WTC11 (cell line): ENCODE results near the gene OR6J1. TPM values are rescaled to one million over a fixed set of nuclear protein-coding genes. Genes with fewer than 3 reads are reported as not detected.

Source experiments
- ATAC-seq: fragments of 200-7000 bp; cut with Tn5 transposase; 2 replicates; pipeline ENCODE4 v1.10.0; 2021; ENCODE audit warnings: mild to moderate bottlenecking, moderate library complexity
- CTCF ChIA-PET: fragments of 300-600 bp; sonication (Branson Sonifier 250); formaldehyde crosslinking; loops from one replicate; lab custom pipeline; 2021; ENCODE audit warnings: antibody characterized with exemption; lab: Charles Lee
- POLR2A ChIA-PET: fragments of 350-600 bp; sonication (Branson Sonifier 250); formaldehyde crosslinking; loops from one replicate; lab custom pipeline; 2021; ENCODE audit warnings: antibody characterized with exemption; lab: Charles Lee
- DNase-seq: peaks from one replicate; pipeline ENCODE4 v3.0.0; 2021; ENCODE audit warnings: low spot score
- H3K27ac Mint-ChIP-seq: 2 replicates; pipeline ENCODE4 v1.8.0; 2021; ENCODE audit warnings: mixed read lengths
- H3K27me3 Mint-ChIP-seq: 2 replicates; pipeline ENCODE4 v1.8.0; 2021; ENCODE audit warnings: low read depth, mild to moderate bottlenecking, moderate library complexity, mixed read lengths
- H3K36me3 Mint-ChIP-seq: 2 replicates; pipeline ENCODE4 v1.8.0; 2021; ENCODE audit warnings: mixed read lengths
- H3K4me1 Mint-ChIP-seq: 2 replicates; pipeline ENCODE4 v1.8.0; 2022; ENCODE audit warnings: mixed read lengths
- H3K4me3 Mint-ChIP-seq: 2 replicates; pipeline ENCODE4 v1.8.0; 2021; ENCODE audit warnings: mild to moderate bottlenecking, moderate library complexity, mixed read lengths
- H3K9me3 Mint-ChIP-seq: 2 replicates; pipeline ENCODE4 v1.8.0; 2021; ENCODE audit warnings: mixed read lengths
- CREB1 ChIP-seq: sonication (generic); formaldehyde crosslinking; IDR thresholded peaks from 2 replicates; pipeline ENCODE4 v1.8.0; 2023; ENCODE audit warnings: mild to moderate bottlenecking, missing genetic modification reagents
- FOXK1 ChIP-seq: sonication (generic); formaldehyde crosslinking; IDR thresholded peaks from 2 replicates; pipeline ENCODE4 v1.8.0; 2022; ENCODE audit warnings: mild to moderate bottlenecking, moderate library complexity, missing genetic modification reagents
- FOXP1 ChIP-seq: sonication (generic); formaldehyde crosslinking; IDR thresholded peaks from 2 replicates; pipeline ENCODE4 v1.8.0; 2022; ENCODE audit warnings: missing genetic modification reagents, mild to moderate bottlenecking, moderate library complexity, borderline replicate concordance
- KAT7 ChIP-seq: sonication (generic); formaldehyde crosslinking; IDR thresholded peaks from 2 replicates; pipeline ENCODE4 v1.8.1; 2023; ENCODE audit warnings: missing genetic modification reagents, mild to moderate bottlenecking, borderline replicate concordance
- NR3C1 ChIP-seq: sonication (generic); formaldehyde crosslinking; conservative IDR thresholded peaks from 2 replicates; pipeline ENCODE4 v1.8.1; 2023; ENCODE audit warnings: low read depth, mild to moderate bottlenecking, missing genetic modification reagents
- SP1 ChIP-seq: sonication (generic); formaldehyde crosslinking; conservative IDR thresholded peaks from 2 replicates; pipeline ENCODE4 v1.8.1; 2022; ENCODE audit warnings: missing genetic modification reagents
- ZNF138 ChIP-seq: sonication (generic); formaldehyde crosslinking; conservative IDR thresholded peaks from 2 replicates; pipeline ENCODE4 v1.8.1; 2022; ENCODE audit warnings: mild to moderate bottlenecking, moderate library complexity, missing genetic modification reagents
- total RNA-seq: library from RNA; stranded (reverse); gene quantifications from 3 replicates; pipeline ENCODE4 v1.2.3, GENCODE V29; 2021
- TF ChIP-seq, protein P1 (sequence below): sonication (generic); formaldehyde crosslinking; IDR thresholded peaks from 2 replicates; pipeline ENCODE4 v1.8.1; 2022; ENCODE audit warnings: mild to moderate bottlenecking, missing genetic modification reagents, moderate library complexity, borderline replicate concordance
- TF ChIP-seq, protein P2 (sequence below): sonication (generic); formaldehyde crosslinking; IDR thresholded peaks from 2 replicates; pipeline ENCODE4 v1.8.0; 2022; ENCODE audit warnings: mild to moderate bottlenecking, missing genetic modification reagents
- TF ChIP-seq, protein P3 (sequence below): sonication (generic); formaldehyde crosslinking; IDR thresholded peaks from 2 replicates; pipeline ENCODE4 v1.8.1; 2023; ENCODE audit warnings: mild to moderate bottlenecking, missing genetic modification reagents, moderate library complexity
- TF ChIP-seq, protein P4 (sequence below): sonication (generic); formaldehyde crosslinking; IDR thresholded peaks from 2 replicates; pipeline ENCODE4 v1.8.1; 2023; ENCODE audit warnings: mild to moderate bottlenecking, missing genetic modification reagents
- TF ChIP-seq, protein P5 (sequence below): sonication (generic); formaldehyde crosslinking; conservative IDR thresholded peaks from 2 replicates; pipeline ENCODE4 v1.8.1; 2023; ENCODE audit warnings: mild to moderate bottlenecking, low read depth, missing genetic modification reagents, moderate library complexity
- TF ChIP-seq, protein P6 (sequence below): sonication (generic); formaldehyde crosslinking; IDR thresholded peaks from 2 replicates; pipeline ENCODE4 v1.8.1; 2023; ENCODE audit warnings: mild to moderate bottlenecking, moderate library complexity, missing genetic modification reagents
- TF ChIP-seq, protein P7 (sequence below): fragments of 250-450 bp; sonication (Bioruptor Pico); IDR thresholded peaks from 2 replicates; pipeline ENCODE4 v1.9.0; 2021; ENCODE audit warnings: mild to moderate bottlenecking

Gene OR6J1
- total RNA-seq, 1 experiment from 2014 or later = not detected

DNA sequence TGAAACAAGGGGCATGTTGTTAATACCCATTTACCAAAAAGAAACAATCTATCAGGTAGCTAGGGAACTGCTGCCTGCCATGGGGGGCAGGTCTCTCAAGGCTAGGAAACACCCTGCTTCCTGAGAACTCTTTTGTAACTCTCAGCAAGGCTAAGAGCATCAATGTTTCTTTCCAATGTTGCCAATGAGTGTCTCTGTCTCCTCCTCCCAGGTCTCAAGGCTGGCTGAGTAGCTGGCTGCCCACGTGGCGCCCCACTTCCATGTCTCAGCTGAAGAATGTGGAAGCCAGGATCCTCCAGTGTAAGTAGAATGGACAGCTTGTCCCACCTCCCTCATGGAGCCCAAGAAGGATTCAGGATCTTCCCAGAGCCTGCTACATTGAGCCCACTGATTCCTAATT is 42.7 kb downstream of the OR6J1 start:
- CTCF ChIA-PET = interaction anchor here (5.7 to 10.2 kb wide), 2 partner anchors 12 to 31 kb away, joined by 44 to 117 read pairs; partner anchors contain the start of gene DAD1
- H3K27ac Mint-ChIP-seq = no peak overlapping the region
- ATAC-seq (no peak), DNase-seq (no peak)
- peaks cover 24% of the 10 kb centered on the region for H3K4me1 Mint-ChIP-seq
- no peak for TF ChIP-seq NR3C1 (CRISPR knock-in tag)
- TF ChIP-seq, protein P1, sequence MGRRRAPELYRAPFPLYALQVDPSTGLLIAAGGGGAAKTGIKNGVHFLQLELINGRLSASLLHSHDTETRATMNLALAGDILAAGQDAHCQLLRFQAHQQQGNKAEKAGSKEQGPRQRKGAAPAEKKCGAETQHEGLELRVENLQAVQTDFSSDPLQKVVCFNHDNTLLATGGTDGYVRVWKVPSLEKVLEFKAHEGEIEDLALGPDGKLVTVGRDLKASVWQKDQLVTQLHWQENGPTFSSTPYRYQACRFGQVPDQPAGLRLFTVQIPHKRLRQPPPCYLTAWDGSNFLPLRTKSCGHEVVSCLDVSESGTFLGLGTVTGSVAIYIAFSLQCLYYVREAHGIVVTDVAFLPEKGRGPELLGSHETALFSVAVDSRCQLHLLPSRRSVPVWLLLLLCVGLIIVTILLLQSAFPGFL (CRISPR knock-in tag) = no peak
- TF ChIP-seq, protein P2, sequence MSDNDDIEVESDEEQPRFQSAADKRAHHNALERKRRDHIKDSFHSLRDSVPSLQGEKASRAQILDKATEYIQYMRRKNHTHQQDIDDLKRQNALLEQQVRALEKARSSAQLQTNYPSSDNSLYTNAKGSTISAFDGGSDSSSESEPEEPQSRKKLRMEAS (CRISPR knock-in tag) = no peak
- TF ChIP-seq, protein P3, sequence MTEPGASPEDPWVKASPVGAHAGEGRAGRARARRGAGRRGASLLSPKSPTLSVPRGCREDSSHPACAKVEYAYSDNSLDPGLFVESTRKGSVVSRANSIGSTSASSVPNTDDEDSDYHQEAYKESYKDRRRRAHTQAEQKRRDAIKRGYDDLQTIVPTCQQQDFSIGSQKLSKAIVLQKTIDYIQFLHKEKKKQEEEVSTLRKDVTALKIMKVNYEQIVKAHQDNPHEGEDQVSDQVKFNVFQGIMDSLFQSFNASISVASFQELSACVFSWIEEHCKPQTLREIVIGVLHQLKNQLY (CRISPR knock-in tag) = no peak
- TF ChIP-seq, protein P4, sequence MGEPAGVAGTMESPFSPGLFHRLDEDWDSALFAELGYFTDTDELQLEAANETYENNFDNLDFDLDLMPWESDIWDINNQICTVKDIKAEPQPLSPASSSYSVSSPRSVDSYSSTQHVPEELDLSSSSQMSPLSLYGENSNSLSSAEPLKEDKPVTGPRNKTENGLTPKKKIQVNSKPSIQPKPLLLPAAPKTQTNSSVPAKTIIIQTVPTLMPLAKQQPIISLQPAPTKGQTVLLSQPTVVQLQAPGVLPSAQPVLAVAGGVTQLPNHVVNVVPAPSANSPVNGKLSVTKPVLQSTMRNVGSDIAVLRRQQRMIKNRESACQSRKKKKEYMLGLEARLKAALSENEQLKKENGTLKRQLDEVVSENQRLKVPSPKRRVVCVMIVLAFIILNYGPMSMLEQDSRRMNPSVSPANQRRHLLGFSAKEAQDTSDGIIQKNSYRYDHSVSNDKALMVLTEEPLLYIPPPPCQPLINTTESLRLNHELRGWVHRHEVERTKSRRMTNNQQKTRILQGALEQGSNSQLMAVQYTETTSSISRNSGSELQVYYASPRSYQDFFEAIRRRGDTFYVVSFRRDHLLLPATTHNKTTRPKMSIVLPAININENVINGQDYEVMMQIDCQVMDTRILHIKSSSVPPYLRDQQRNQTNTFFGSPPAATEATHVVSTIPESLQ (CRISPR knock-in tag) = no peak
- TF ChIP-seq, protein P5, sequence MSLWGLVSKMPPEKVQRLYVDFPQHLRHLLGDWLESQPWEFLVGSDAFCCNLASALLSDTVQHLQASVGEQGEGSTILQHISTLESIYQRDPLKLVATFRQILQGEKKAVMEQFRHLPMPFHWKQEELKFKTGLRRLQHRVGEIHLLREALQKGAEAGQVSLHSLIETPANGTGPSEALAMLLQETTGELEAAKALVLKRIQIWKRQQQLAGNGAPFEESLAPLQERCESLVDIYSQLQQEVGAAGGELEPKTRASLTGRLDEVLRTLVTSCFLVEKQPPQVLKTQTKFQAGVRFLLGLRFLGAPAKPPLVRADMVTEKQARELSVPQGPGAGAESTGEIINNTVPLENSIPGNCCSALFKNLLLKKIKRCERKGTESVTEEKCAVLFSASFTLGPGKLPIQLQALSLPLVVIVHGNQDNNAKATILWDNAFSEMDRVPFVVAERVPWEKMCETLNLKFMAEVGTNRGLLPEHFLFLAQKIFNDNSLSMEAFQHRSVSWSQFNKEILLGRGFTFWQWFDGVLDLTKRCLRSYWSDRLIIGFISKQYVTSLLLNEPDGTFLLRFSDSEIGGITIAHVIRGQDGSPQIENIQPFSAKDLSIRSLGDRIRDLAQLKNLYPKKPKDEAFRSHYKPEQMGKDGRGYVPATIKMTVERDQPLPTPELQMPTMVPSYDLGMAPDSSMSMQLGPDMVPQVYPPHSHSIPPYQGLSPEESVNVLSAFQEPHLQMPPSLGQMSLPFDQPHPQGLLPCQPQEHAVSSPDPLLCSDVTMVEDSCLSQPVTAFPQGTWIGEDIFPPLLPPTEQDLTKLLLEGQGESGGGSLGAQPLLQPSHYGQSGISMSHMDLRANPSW (CRISPR knock-in tag) = no peak
- TF ChIP-seq, protein P6, sequence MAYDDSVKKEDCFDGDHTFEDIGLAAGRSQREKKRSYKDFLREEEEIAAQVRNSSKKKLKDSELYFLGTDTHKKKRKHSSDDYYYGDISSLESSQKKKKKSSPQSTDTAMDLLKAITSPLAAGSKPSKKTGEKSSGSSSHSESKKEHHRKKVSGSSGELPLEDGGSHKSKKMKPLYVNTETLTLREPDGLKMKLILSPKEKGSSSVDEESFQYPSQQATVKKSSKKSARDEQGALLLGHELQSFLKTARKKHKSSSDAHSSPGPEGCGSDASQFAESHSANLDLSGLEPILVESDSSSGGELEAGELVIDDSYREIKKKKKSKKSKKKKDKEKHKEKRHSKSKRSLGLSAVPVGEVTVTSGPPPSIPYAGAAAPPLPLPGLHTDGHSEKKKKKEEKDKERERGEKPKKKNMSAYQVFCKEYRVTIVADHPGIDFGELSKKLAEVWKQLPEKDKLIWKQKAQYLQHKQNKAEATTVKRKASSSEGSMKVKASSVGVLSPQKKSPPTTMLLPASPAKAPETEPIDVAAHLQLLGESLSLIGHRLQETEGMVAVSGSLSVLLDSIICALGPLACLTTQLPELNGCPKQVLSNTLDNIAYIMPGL (CRISPR knock-in tag) = no peak
- TF ChIP-seq KAT7 (CRISPR knock-in tag) = no peak
- TF ChIP-seq FOXP1 = no peak
- no peak overlapping the region for H3K4me3 Mint-ChIP-seq
- no peaks in the 10 kb centered on the region for H3K9me3 Mint-ChIP-seq
- H3K27me3 Mint-ChIP-seq = no peaks in the 10 kb centered on the region
- peaks cover 49% of the 10 kb centered on the region for H3K36me3 Mint-ChIP-seq
- POLR2A ChIA-PET = interaction anchor here (1.6 kb wide), 1 partner anchor 31 kb away, joined by 3 read pairs; no protein-coding TSS in a partner anchor

DNA sequence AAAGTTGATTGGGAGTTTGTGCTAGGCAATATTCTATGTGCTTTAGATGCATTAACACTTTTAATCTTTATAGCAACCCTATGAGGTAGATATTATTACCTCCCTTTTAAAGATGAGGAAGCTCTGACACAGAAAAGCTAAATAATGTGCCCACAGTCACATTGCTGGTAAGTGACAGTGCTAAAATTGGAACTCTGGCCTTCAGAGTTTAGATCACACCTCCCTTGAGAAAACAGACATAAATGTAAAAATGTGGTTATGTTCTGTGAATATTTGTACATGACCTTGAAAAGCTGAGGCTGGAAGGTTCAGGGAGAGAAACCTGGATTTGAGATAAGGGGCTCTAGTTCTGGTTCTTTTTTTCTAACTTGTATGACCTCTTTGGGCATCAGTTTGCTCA is 44.1 kb downstream of the OR6J1 start:
- CTCF ChIA-PET = interaction anchor here (1.5 to 10.2 kb wide), 3 partner anchors 10 to 53 kb away, joined by 4 to 117 read pairs (median 44); partner anchors contain the start of gene DAD1
- TF ChIP-seq, protein P7, sequence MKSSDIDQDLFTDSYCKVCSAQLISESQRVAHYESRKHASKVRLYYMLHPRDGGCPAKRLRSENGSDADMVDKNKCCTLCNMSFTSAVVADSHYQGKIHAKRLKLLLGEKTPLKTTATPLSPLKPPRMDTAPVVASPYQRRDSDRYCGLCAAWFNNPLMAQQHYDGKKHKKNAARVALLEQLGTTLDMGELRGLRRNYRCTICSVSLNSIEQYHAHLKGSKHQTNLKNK (CRISPR knock-in tag) = no peak
- TF ChIP-seq, all 79 proteins: peak for 0
- Mint-ChIP-seq H3K36me3 (peaks cover 35% of the 10 kb centered on the region), H3K4me3 (peak overlapping the region; percentile 99), H3K9me3 (no peaks in the 10 kb centered on the region), H3K27ac (peak overlapping the region; percentile 99; the same call in 1 of the 2 replicates), H3K27me3 (no peaks in the 10 kb centered on the region), H3K4me1 (peaks cover 24% of the 10 kb centered on the region)
- POLR2A ChIA-PET = no interaction called here
- ATAC-seq = no peak
- no peak for DNase-seq

DNA sequence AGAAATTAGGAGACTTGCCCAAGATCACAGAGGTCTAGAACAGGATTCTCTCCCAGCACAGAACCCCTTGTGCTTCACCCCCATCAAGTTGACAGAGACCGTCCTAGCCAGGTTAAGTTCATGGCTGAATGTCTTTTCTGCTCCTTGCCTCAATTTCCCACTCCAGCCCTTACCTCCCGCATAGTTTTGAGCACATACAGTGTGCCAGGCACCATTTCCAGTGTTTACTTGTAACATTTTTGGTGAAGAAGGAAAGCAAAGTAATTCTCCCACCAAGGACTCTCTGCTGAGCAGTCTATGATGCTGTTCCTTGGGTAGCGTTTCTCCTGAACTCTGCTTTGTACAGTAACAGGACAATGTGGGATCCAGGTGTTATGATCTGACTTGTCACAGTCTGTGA is 44.8 kb downstream of the OR6J1 start:
- peak overlapping the region; percentile 99 for H3K4me3 Mint-ChIP-seq
- POLR2A ChIA-PET = interaction anchor here (0.6 to 2.7 kb wide), 5 partner anchors 10 to 238 kb away, joined by 3 to 28 read pairs (median 4); partner anchors contain the start of genes DAD1 and OXA1L

More for the DNA sequence above, 44.8 kb downstream of the OR6J1 start:
- CTCF ChIA-PET = interaction anchor here (0.7 to 10.2 kb wide), 9 partner anchors 10 to 273 kb away, joined by 3 to 117 read pairs (median 7); partner anchors contain the start of genes DAD1 and OXA1L
- DNase-seq = no peak
- TF ChIP-seq FOXP1 (no peak), SP1 (CRISPR knock-in tag) (no peak), CREB1 (CRISPR knock-in tag) (no peak), ZNF138 (CRISPR knock-in tag) (no peak), FOXK1 (CRISPR knock-in tag) (no peak)
- Mint-ChIP-seq H3K27ac (peak overlapping the region; percentile 99), H3K36me3 (peaks cover 28% of the 10 kb centered on the region), H3K4me1 (peaks cover 24% of the 10 kb centered on the region), H3K9me3 (no peaks in the 10 kb centered on the region), H3K27me3 (no peaks in the 10 kb centered on the region)
- no peak for ATAC-seq
